ENCODE data around the gene PSMD9.

DNA sequence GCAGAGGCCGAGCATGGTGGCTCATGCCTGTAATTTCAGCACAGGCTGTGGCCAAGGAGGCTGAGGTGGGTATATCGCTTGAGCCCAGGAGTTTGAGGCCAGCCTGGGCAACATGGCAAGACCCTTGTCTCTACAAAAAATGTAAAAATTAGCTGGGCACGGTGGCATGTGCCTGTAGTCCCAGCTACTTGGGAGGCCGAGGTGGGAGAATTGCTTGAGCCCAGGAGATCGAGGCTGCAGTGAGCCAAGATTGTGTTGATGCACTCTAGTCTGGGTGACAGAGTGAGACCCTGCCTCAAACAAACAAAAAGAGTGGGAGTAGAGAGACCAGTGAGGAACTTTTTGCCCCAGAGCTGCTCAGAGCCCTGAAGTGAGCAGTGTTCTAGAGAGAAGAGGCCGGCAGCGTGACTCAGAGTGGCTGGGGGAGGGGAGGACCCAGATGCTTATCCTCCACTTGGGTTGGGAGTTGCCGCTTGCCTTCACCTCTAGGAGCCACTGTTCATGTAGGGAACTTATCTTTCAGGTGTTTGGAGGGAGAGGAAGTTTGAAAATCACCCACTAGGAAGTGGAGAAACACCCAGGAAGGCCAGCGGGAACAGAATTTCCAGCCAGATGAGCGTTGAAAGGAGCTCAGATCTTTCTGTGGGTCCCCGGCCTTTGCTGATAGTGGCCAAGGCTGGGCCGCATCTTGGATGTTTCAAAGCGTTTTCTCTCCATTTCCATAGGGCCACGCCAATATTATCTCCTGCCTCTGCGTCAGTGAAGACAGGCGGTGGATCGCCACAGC lies 45.1 kb downstream of the PSMD9 start:
- TF ChIP-seq CTCF (IDR thresholded peaks at IDR 0.05) = no peak
- TF ChIP-seq POLR2A (IDR thresholded peaks at IDR 0.05) = no peak

All from ovary (tissue), 3 donors.